Amniotic stem cell (primary cell): ENCODE measurements around the gene TNFAIP8.

ENCODE experiments used
- DNase-seq: peaks from one replicate; lab custom pipeline; 2025; lab: John Stamatoyannopoulos, UW

The TNFAIP8 gene

DNA sequence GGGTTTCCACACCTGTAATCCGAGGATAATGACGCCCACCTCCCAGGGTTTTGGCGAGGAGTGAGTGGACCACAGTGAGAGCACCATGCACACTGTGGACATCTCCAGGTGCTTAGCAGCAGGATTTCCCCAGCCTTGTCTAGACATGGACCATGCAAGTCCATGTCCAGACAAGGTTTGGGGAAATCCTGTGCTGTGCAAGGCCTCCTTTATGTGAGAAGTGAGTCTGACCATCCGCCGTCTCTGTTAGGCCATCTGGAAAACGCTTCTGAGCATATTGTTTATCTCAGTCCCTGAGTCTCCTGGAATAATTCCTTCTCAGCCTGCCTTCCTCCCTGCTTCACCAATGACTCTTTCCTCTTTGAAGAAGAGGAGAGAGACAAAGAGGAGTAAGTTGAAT lies 26.2 kb upstream of the TNFAIP8 start:
- no peak for DNase-seq

DNA sequence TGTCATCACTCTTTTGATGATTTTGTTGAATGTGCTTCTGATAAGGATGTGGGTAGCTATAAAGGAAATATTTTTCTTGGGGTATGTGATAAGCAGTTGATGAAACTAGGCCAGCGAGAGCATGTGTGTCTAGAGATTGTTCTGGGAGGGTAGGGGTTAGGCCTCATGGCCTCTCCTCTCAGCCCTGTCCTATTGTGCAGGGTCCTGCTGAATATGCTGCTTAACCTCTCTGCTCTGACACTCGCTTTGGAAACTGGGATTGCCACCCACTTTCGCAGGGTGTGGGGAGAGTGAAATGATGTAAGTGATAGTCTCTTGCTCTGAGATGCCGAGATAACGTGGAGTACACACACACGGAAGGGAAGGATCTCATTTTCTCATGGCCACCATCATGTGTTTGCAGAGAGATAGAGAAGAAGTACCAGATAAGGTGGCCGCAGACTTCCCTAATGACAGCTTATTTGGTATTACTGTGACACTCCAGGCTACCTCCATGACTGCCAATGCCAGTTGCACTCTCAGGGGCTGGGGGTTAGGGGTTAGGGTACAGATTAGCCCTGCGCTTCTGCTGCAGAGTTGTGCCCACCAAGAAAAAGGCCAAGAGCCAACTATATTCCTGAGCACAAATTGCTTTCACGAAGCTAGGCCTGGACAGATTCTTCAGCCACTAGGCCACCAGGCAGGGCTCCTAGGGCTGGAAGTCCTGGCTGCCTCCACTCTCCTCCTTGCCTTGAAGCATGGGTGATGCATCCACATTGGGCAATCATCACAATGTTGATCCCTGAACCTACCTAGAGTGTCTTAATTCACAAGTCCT lies 25.2 kb upstream of the TNFAIP8 start:
- DNase-seq: no peak

DNA sequence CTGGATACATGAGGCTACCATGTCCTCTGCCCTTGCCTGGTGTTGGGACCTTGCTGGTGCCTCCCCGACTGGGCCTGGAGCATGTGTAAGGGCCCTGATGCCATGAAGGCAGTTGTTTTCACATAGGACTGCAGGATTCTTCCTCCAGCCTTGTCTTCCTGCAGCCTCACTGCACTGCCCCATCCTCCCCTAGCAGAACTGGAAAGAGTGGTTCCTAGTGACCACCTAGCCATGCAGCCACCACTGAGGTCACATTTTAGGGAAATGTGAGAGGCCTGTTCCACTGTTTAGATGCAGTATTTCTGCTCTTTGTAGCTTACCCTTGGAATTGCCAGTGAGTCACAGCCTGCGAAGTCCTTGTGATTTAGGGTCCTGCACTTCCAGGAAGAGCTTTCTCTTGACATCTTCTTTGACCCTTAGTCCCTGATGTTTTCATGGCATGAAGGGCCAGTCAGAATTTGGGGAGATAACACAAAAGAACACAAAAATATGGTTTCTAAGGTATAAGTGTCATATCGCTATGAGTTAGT lies 24.2 kb upstream of the TNFAIP8 start:
- no peak for DNase-seq

GRCh38 chr5:119332208-119332607 lies 23.6 kb upstream of the TNFAIP8 start:
- no peak for DNase-seq

DNA sequence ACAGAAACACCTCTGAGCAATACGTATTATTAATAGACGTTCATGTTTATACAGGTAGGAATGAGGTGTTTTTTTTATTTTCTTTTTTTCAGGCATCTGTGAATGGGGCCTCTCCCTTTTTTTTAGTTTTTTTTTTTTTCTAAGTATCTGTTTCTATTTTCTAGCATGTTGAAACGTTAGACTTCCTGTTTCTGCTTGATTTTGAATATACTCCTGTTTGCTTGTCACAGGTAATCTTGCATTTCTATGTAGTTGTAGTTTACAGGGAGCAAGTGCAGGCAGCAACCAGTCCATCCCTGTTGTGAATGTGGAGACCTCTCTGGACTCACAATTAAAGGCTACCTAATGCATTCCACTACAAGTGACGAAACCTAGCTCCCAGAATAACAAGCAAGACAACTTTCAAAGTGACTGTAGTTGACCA lies 22.8 kb upstream of the TNFAIP8 start:
- DNase-seq: no peak

GRCh38 chr5:119333421-119333851 lies 22.4 kb upstream of the TNFAIP8 start:
- no peak for DNase-seq

- no peak for DNase-seq
Observed at GRCh38 chr5:119335261-119335677, 20.6 kb upstream of the TNFAIP8 start.

- DNase-seq: no peak
Observed at GRCh38 chr5:119336262-119336661, 19.6 kb upstream of the TNFAIP8 start.

GRCh38 chr5:119336845-119337580 lies 18.8 kb upstream of the TNFAIP8 start:
- DNase-seq: no peak

- DNase-seq: no peak
Observed at GRCh38 chr5:119338326-119338946, 17.4 kb upstream of the TNFAIP8 start.

GRCh38 chr5:119339344-119339743 lies 16.5 kb upstream of the TNFAIP8 start:
- no peak for DNase-seq

GRCh38 chr5:119339965-119340364 lies 15.9 kb upstream of the TNFAIP8 start:
- no peak for DNase-seq

DNA sequence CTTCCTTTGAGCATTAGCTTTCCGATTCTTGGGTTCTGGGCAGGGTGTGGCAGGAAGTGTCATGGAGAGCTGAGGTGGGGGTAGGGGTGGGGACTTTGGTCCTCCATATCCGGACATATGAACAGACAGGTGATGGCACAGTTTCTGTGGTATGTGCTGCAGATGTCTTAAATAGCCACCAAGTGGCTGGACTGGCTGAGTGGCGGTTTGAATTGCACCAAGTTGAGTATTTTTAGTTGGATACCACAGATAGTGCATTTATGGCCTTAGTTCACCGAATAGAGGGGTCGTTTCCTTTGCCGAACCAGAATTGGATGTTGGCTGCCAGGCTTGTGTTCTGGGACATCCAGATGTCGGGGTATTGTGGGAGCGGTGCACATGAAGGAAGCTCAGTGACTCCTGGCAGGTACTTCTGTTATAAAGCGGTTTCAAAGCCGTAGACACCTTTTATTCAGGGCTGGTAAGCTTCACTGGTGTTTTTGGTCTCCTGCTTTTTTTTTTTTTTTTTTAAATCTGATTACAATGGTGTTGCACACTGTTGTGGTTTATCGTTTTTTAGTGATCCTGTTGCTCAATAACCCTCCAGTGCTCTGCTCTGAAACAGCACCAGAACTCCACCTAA lies 15.1 kb upstream of the TNFAIP8 start:
- DNase-seq: no peak

DNA sequence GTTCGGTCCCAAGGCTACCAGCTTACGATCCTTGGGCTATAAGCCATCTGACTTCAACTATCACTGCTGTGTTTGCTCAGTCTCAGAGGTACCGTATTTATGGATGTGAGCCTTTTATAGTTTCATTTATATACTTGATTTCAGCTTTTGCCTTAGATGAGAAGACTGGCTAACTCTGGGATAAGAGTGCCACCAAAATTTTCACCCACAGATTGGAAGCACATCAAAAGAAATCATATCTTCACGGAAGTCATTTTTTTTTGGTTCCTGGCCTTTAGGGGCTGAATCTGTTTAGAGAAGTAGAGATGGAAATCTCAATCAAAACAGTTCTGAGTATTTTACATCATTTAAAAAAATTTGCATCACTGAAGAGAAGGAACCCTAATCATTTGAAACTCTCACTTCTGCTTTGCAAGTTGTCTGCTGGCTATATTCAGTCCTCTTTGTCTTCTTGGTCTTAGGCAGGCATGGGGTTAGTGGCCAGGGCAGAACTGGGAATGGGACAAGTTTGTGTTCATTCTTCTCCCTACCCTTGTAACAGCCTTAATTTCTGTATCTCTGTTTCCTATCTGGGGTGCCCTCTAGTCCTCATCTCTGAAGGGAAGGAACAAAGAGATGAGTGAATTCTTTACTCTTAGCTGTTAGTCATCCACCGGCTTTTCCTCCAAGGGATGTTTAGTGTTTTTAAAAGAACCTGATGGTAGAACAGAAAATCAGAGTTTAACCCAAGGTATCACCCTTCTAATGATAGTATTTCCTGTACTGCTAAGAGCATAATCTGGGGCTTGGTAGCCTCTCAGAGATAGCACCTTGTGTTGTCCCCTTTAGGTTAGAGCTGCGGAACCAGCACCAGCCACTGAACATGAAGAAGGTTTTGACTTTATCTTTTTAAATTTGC lies 14.1 kb upstream of the TNFAIP8 start:
- no peak for DNase-seq

DNA sequence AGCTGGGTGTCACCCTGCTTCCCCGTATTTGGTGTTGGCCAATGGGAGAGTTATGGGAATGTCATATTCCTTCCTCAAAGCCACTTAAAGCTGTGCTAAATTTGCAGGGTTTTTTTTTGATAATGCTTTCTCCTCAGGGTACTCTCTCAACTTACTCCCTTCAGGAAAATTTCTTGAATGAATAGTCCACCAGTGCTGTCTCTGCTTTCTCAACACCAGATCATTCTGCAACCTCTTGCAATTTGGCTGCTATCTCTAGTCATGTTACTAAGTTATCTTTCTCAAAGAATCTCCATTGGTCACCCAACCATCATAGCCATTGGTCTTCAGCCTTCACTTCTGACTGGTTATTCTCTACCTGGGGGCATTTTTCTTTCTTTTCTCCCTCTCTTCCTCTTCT lies 13.4 kb upstream of the TNFAIP8 start:
- DNase-seq: no peak

DNA sequence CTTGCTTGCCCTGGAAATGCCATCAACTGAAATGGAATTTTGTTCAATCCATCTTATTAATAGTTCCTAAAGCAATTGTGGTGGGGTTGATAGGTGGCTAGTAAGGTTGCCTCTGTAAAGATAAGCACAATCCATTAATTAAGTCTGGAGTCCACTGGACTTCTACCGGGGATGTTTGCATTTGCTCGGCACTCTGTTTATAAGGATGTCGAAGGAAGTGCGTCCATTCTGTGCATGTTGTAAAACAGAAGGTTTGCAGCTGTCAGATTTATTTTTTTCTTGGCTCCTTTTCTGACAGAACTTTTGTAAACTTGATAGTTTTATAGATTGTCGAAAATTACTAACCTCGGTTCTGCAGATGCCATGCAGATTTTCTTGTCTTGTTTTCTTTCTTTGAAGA lies 12.8 kb upstream of the TNFAIP8 start:
- DNase-seq: no peak

DNA sequence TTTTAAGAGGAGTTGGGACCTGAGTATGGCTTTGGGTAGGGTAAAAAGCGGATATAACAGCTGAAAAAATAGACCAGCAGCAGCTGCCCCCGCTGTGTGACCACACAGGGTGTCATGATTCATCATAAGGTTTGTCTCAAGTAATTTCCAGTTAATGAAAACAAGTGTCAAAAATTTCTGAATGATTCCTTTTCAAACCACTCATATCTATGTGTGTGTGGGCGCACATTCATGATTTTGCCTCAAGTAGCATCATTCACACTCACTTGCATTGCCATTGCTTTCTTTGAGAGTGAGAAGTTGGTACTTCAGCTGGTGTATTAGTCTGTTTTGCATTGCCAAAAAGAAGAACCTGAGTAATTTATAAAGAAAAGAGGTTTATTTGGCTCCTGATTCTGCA lies 12.1 kb upstream of the TNFAIP8 start:
- DNase-seq: no peak

GRCh38 chr5:119344231-119344630 lies 11.6 kb upstream of the TNFAIP8 start:
- DNase-seq: no peak

GRCh38 chr5:119345861-119346260 lies 10.0 kb upstream of the TNFAIP8 start:
- no peak for DNase-seq

DNA sequence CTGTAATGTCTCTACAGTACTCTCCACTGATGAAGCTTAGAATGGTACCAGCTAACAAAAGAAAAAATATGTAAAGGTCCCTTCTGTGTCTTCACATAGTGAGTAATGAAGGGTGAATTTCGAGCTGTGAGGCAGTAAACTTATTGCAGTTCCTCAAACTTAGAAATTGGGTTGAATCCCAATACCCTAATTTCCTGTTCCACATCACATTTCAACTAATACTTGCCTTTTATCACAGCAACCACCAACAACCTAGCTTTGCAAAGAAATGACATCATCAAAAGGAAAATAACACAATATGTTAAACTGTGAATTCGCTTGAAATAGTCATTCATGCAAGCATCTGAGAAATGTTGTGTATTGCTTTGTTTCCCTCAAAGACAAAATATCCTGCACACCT lies 9.4 kb upstream of the TNFAIP8 start:
- DNase-seq: no peak

GRCh38 chr5:119347574-119347973 lies 8.2 kb upstream of the TNFAIP8 start:
- no peak for DNase-seq
